IPS DF 4.7 (cell line): ENCODE data around the gene TBC1D3.
"Not testable (repeated sequence)": the region's sequence is repeated elsewhere in the genome, so short reads cannot be mapped to it uniquely, and the experiment has no call there.

Experiments used
- DNase-seq: peaks from one replicate; pipeline ENCODE4 v3.0.0-alpha.2; 2013; ENCODE audit warnings: low spot score; ENCODE audit errors: extremely low read depth

Gene TBC1D3

GRCh38 chr17:38192455-38192854, at the start of gene TBC1D3:
Gene TBC1D3, minus strand, starts transcription at chr17:38192555. Its CDS starts 1,526 bp downstream, at chr17:38191029.
- not testable (repeated sequence) for DNase-seq

- not testable (repeated sequence) for DNase-seq
Observed at GRCh38 chr17:38232790-38233189, 40.4 kb upstream of the TBC1D3 start.

- DNase-seq, result not testable (repeated sequence)
Observed at GRCh38 chr17:38225844-38226495, 33.6 kb upstream of the TBC1D3 start.

GRCh38 chr17:38220867-38221266, 28.5 kb upstream of the TBC1D3 start:
- not testable (repeated sequence) for DNase-seq

GRCh38 chr17:38200271-38200670, 7.9 kb upstream of the TBC1D3 start:
- DNase-seq, result not testable (repeated sequence)

- DNase-seq, result not testable (repeated sequence)
Observed at GRCh38 chr17:38134860-38135259, 57.5 kb downstream of the TBC1D3 start.
